Measurements from ENCODE around the gene DYNLT1. TPM values are rescaled to one million over a fixed set of nuclear protein-coding genes. Genes with fewer than 3 reads are reported as not detected.
"Not testable (repeated sequence)": the region's sequence is repeated elsewhere in the genome, so short reads cannot be mapped to it uniquely, and the experiment has no call there.

DYNLT1 gene
- total RNA-seq, 2 donors from 2014 or later, result 73.6 to 90.6 TPM

- DNase-seq, result no peak
- peak; percentile 75 to 77 for ATAC-seq
- intact Hi-C loops (cut with DNase I), result no loop called here
Measured at GRCh38 chr6:158666628-158667359, 22.3 kb upstream of the DYNLT1 start.

GRCh38 chr6:158665332-158665731, 20.8 kb upstream of the DYNLT1 start:
- ATAC-seq (no peak), DNase-seq (no peak)
- intact Hi-C loops (cut with DNase I), result no loop called here

- no peak for DNase-seq
- ATAC-seq, result peak in 1 of 2 donors; percentile 42
- intact Hi-C loops (cut with DNase I), result no loop called here
Measured at GRCh38 chr6:158663625-158664165, 19.2 kb upstream of the DYNLT1 start.

- DNase-seq (no peak), ATAC-seq (peak; percentile 29 to 56)
- intact Hi-C loops (cut with DNase I), result no loop called here
Measured at GRCh38 chr6:158662954-158663624, 18.5 kb upstream of the DYNLT1 start.

- intact Hi-C loops (cut with DNase I), result no loop called here
- DNase-seq (no peak), ATAC-seq (no peak)
Measured at GRCh38 chr6:158662607-158662953, 18.0 kb upstream of the DYNLT1 start.

GRCh38 chr6:158661156-158661685, 16.7 kb upstream of the DYNLT1 start:
- ATAC-seq, result no peak
- intact Hi-C loops (cut with DNase I), result no loop called here
- DNase-seq, result no peak

- intact Hi-C loops (cut with DNase I), result no loop called here
- ATAC-seq, result peak in 1 of 2 donors; percentile 33
Measured at GRCh38 chr6:158660333-158660754, 15.8 kb upstream of the DYNLT1 start.

GRCh38 chr6:158656986-158657385, 12.4 kb upstream of the DYNLT1 start:
- intact Hi-C loops (cut with DNase I); DNase-seq; ATAC-seq: not testable (repeated sequence)

More at GRCh38 chr6:158660333-158660754, 15.8 kb upstream of the DYNLT1 start:
- DNase-seq, result no peak

- DNase-seq (no peak), ATAC-seq (no peak)
- intact Hi-C loops (cut with DNase I), result no loop called here
Measured at GRCh38 chr6:158655569-158656450, 11.3 kb upstream of the DYNLT1 start.

- intact Hi-C loops (cut with DNase I), result no loop called here
- ATAC-seq (peak in 1 of 2 donors; percentile 14), DNase-seq (no peak)
Measured at GRCh38 chr6:158654960-158655489, 10.5 kb upstream of the DYNLT1 start.

- DNase-seq (peak; percentile 81), ATAC-seq (peak; percentile 91 to 97)
- intact Hi-C loops (cut with DNase I), result no loop called here
Measured at GRCh38 chr6:158654498-158654897, 10.0 kb upstream of the DYNLT1 start.

- DNase-seq (peak; percentile 51), ATAC-seq (peak; percentile 57 to 60)
- intact Hi-C loops (cut with DNase I), result no loop called here
Measured at GRCh38 chr6:158653577-158654354, 9.2 kb upstream of the DYNLT1 start.

GRCh38 chr6:158651981-158652737, 7.6 kb upstream of the DYNLT1 start:
- DNase-seq; intact Hi-C loops (cut with DNase I); ATAC-seq: not testable (repeated sequence)

GRCh38 chr6:158649289-158650143, 5.0 kb upstream of the DYNLT1 start, which contains the start of gene SYTL3:
TSS of gene SYTL3 (plus strand) at chr6:158650054. CDS start at chr6:158663269, 13,215 bp downstream.
- intact Hi-C loops (cut with DNase I), result no loop called here
- peak; percentile 52 for DNase-seq
- peak; percentile 4 to 31 for ATAC-seq

GRCh38 chr6:158648682-158649131, 4.2 kb upstream of the DYNLT1 start:
- intact Hi-C loops (cut with DNase I), result no loop called here
- ATAC-seq, result peak in 1 of 2 donors; percentile 3
- DNase-seq, result no peak

GRCh38 chr6:158647501-158647900, 3.0 kb upstream of the DYNLT1 start:
- no peak for ATAC-seq
- no peak for DNase-seq
- intact Hi-C loops (cut with DNase I), result no loop called here
